NCI-H1930 (cell line): ENCODE results near the gene EED.
A peak's percentile ranks its signal among the peaks of the same experiment; 100 is the strongest.
"Not testable (repeated sequence)": the region's sequence is repeated elsewhere in the genome, so short reads cannot be mapped to it uniquely, and the experiment has no call there.

Source experiments
- DNase-seq, 2 experiments: peaks; one replicate each; lab custom pipeline; 2025; lab: John Stamatoyannopoulos, UW

Gene EED

DNA sequence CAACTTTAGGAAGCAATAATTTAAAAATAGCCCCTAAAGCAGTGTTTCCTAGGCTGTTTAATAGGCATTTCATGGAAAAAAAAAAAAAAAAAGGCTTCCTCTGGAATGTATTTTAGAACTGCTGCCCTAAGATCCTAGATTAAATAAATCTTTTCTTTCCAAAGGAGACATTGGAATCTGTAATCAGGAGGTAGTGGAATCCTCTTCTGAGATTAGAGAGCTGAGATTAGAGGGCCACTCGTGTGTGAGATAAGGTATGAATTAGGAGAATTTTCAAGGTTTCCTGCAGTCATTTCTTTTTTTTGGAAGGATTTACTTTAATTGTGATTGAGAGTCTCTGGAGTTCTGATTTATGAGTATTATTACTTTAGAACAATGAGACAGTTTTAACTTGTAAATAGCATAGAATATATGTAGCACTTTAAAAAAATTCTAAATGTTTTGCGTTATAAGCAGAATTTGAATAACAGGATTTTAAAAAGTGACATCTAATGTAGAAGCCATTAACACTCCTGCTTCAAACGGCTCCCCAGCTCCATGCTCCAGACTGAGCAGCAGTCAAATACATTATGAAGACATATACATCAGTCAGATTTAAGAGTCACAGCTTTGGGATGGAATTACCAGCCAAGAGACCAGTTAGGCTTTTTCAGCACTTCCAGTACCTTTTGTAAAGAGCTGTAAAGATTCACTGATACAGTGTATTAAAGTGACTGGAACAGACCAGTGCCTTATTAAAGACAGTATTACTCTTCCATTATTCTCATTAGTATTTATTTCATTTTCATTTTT lies 5.0 kb downstream of the EED start:
- no peak for DNase-seq

DNA sequence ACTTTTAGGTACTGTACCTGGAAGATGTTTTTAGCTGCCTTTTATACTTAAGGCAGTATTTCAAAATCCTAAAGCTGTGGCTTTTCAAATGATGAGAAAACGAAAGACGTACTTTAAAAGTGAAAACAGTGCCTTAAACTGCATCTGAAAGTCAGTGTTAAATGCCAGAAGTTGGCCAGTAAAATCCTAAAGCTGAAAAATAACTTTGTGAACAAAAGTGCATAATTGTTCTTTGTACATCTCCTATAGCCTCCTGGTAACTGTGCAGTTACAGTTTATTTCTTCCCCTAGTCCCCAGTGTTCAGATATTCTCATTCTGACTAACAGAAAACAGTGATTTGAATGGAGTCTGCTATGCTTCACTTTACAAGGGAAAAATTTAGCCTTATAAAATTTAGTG lies 6.8 kb downstream of the EED start:
- DNase-seq: no peak

DNA sequence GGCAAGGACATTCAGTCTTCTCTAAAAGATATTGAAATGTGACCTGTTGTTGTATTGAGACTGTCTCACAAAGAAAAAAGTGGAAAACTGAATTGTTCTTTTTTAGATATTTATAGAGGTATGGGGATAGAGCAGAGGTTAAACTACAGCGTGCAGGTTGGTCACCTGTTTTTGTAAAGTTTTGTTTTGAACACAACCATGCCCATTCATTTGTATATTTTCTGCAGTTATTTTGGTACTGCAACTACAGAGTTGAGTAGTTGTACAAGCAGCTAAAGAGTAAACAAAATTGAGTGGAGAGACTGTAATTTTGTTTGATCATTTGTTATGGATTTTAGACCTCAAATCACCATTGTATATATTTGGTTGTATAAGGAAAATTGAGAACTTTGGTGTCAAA lies 11.3 kb downstream of the EED start:
- no peak for DNase-seq

DNA sequence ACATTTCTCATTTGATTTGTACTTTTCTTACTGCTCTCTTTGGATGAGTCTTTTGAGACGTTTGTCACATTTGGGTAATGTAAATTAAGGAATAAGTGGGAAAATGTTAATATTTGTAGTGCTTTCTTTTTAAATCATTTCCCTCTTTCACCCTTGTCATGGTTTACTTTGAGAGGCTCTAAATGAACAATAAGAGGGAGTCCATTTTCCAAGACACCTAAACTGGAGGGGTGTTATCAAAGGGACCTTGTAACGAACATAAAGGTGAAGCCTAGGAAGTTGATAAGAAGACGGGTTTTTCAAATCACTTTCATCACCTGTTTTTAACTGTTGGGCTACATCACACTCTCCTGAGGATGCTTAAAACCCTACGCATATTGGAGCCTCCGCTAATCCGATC lies 12.1 kb downstream of the EED start:
- DNase-seq: no peak

DNA sequence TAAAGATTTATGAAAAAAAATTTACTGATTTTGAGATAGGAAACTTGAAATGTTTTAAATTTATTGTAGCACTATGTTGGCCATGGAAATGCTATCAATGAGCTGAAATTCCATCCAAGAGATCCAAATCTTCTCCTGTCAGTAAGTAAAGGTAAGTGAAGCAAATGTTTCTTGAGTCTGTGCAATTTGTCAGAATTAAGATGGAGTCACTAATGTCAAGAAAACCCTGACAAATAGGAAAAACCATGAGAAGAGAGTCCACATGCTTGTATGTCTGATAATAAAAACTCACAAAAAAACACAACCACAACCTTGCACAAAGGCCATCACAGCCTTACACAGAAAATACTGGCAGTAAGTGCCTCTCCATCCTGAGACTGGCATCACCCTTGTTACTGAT lies 12.9 kb downstream of the EED start:
- DNase-seq: no peak

DNA sequence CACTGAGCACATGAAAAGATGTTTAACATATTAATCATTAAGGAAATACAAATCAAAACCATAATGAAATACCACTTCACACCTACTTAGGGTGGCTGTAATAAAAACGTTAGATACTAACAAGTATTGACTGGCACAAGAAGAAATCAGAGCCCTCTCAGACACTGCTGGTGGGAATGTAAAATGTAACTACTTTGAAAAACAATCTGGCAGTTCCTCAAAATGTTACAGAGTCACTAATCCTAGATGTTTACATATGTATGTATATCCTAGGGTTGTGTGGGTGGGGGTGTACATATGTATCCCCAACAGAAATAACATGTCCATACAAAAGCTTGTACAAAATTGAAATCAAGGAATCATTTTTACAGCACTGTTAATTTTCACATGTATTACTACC lies 15.2 kb downstream of the EED start:
- DNase-seq: no peak

DNA sequence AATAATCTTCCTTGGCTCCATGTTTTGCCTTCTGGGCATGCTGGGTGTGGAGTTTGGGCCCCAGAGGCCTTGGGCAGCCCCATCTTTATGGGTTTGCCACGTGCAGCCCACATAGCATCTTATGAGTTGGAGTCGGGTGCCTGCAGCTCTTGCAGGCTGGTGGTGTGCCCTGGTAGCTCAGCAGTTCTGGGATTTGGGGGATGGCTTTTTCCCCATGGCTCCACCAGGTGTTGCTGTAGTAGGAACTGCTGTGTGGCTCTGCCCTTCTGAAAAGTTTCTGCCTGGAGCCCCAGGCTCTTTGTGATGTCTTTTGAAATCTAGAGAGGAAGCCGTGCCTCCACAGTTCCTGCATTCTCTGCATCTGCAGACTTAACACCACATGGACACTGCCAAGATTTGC lies 16.8 kb downstream of the EED start:
- DNase-seq: no peak

DNA sequence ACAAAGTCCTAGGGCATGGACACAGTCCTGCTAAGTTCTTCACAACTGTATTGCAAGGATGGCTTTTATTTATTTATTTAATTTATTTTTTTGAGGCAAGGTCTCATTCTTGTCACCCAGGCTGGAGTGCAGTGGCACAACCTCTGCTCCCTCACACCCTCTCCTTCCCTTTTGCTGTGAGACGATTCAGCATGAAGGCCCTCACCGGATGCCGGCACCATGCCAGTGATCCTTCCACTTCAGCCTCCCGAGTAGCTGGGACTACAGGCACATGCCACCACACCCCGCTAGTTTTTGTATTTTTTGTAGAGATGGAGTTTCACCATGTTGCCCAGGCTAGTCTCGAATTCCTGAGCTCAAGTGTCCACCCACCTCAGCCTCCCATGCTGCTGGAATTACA lies 17.8 kb downstream of the EED start:
- DNase-seq: no peak

DNA sequence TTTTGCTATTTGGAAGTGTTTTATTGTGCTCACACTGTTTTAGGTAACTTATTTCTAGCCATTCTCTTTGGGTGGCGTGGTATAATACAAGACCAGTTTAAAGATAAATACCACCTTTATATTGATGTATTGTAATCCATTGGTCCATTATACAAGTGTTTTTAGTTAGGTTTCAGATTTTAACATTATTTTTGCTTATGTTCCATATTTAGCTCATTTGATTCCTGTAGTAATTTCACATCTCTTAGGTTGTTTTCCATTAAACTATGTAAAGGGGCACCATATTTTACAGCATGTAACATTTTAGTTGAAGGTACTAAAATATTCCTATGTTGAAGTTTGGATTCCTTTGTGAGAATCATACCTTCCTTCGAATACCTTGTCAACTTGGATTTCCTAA lies 20.1 kb downstream of the EED start:
- no peak for DNase-seq

DNA sequence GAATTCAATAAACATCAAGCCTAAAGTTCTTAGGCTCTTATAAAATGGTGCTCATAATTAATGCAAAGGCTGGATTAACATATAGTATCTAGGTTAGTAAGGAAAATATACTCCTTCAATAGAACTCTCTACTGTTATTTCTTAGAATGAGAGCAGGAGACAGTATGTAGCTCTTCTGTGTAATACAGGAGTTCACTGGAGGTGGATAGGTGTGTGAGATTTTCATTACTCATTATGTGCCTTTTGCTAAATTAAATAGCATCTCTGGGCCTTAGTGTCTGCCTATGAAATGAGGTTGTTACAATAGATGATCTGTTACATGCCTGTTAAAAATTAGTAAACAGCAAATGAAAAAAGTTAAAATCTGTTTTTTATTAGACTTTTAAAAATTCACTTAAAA lies 20.6 kb downstream of the EED start:
- DNase-seq: no peak

DNA sequence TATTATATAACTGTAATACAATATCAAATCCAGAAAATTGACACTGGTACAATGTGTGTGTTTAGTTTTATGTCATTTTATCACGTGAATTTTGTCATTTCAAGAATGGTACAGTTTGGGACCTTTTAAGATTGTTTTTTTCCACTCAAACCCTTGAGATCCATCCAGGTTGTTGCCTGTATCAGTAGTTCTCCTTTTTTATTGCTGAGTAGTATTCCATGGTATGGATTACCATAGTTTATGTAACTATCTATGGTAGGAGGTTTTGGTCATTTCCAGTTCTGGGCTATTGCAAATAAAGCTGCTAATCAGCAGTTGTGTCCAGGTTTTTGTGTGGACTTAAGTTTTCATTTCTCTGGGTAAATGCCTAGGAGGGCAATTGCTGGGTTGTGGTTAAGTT lies 25.1 kb downstream of the EED start:
- no peak for DNase-seq

DNA sequence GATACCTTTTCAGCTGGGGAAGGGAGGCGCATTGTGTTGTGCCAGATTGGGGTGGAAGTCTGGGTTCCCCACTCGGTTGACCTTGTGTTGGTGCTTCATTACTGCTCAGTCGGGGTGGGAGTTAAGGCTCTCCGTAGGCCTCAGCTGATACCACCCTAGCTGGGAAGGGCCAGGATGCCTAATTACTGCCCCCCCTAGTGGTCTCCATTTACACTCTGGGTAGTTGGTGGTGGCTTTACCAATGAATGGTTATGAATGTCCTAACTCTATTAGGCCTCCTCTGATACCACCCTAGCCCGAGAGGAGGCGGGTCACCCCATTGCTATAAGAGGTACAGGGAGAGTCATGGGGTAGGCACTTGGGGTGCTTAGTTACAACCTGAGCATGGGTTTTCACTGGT lies 29.9 kb downstream of the EED start:
- DNase-seq: no peak

DNA sequence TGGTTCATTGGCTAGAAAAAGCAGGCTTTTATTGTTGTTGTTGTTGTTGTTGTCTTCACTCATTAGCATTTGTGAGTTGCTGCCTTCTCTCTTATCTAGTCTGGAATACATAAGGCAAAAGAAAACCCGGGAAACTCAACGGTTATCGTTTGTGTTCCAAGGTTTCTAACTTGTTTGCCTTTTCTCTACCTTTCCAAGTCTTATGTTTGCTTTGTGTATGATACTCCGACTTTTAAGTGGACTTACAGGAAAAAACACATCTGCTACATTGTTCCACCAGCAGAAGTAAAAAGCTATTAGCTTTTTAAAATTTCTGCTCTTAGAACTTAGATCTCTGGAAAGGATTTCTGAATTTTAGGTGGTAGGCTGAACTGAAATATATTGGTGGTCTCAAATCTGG lies 30.4 kb downstream of the EED start:
- DNase-seq: no peak

DNA sequence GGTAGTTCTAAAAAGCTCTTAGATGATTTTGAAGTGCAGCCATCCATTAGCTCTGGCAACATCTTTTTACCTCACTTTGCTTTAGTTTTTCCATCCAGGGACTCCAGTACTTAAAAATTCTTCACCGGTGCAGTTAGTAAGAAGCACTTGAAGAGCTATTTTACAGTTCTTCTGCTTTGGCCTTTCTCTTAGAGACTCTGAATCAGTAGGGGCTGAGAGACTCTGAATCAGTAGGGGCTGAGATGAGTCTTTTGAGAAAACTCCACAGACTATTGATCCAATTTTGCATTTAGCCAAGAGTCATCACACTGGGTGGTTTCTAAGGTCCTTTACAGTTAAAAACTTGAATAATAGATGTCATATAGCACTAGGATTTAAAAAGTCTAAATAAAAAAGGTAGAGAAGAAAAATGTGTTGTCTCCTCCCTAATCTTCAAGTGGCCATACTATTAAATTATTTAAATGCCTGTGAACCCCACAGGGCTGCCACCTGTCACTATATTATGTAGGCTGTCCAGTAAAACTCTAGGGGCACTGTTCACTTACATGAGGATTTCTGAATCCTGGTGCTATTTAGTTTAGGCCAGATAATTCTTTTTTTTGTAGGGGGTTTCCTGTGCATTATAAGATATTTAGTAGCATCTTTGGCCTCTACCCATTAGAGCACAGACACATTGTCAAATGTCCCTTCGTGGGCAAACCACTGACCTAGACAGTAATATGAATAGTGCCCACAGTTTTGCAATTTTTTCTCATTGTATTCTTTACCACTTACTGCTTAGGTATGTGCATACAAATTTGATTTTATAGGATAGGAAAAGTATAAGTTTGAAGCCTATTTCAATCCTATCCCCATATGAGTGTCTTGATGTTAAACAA lies 31.2 kb downstream of the EED start:
- no peak for DNase-seq

DNA sequence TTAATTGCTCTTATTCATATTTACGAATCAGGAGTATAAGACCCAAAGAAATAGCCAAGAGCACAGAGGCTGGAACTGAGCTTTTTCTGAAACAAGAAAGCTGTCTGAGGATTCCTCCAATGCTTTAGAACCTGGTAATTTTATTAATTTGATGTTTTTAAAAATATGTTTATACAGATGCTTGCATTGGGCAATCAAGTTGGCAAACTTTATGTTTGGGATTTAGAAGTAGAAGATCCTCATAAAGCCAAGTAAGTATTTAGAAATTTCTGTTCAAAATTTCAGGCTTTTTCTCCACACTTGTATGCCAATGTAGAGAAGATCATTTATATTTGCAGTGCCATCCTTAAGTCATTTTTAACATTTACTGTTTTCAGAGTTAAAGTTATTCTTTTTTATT lies 33.2 kb downstream of the EED start:
- DNase-seq: no peak

DNA sequence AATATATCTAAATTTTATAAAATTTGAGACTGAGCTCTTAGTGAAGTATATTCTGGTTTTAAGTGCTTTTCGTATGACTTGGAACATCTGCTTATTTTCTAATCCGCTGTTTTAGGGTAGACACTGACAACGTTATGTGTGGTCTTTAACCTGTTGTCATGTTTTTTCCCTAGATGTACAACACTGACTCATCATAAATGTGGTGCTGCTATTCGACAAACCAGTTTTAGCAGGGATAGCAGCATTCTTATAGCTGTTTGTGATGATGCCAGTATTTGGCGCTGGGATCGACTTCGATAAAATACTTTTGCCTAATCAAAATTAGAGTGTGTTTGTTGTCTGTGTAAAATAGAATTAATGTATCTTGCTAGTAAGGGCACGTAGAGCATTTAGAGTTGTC lies 33.7 kb downstream of the EED start:
- DNase-seq: no peak

DNA sequence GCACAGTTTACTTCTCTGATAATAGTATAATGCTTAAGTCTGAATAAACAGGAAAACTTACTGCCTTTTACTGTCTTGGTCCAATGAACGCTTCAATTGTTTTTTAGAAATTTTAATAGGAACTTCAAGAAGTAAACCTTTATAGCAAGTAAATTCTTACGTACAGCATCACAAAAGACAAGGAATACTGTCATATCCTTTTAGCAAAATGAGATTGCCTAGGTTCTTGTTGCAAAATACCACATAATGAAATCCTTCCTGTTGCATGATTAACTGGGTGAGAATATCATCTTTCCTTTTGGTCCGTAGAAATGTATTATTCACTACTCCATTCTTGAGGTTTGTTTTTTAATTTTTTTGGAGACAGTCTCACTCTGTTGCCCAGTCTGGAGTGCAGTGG lies 35.2 kb downstream of the EED start:
- no peak for DNase-seq

DNA sequence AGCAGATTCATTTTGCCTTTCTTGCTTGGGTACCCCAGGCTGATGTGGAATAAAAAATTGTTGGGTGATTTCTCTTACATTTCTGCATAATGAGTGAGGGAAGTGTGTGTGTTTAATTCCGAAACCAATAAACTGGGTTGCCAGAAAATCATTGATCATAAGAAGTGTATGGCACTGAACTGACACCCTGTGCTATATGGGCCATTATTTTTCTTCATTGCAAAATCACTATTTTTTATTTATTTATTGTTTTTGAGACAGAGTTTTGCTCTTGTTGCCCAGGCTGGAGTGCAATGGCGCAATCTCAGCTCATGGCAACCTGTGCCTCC lies 42.9 kb downstream of the EED start:
- no peak for DNase-seq

DNA sequence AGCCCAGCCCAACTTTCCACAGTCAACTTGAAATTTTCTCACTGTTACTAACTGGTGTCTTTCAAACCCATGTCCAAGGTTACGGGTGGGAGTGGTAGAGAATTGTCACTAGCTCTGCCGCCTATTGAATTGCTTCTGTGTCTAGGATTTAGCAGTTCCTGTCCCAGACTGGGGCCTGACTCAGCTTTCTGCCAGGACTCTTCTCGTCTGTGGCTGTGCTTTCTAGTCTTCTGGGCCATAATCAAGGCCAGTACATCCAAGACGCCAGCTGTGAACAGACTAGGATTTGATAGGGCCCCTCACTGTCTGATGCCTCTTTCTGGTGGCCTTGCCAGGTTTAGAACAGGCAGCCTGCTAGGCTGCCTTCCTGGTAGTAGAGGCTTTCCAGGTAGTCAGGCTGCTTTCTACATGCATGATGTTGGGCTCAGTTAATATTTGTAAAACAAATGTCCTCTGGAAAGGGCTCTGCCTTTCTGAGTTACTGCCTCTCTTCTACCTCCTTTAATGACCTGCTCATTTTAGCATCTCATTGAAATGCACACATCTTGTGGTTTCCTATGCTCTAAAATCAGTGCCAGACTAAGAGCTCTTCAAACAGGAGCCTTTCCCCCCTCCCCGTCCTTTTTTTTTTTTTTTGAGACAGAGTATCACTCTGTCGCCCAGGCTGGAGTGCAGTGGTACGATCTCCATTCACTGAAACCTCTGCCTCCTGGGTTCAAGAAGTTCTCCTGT lies 44.4 kb downstream of the EED start:
- no peak for DNase-seq

DNA sequence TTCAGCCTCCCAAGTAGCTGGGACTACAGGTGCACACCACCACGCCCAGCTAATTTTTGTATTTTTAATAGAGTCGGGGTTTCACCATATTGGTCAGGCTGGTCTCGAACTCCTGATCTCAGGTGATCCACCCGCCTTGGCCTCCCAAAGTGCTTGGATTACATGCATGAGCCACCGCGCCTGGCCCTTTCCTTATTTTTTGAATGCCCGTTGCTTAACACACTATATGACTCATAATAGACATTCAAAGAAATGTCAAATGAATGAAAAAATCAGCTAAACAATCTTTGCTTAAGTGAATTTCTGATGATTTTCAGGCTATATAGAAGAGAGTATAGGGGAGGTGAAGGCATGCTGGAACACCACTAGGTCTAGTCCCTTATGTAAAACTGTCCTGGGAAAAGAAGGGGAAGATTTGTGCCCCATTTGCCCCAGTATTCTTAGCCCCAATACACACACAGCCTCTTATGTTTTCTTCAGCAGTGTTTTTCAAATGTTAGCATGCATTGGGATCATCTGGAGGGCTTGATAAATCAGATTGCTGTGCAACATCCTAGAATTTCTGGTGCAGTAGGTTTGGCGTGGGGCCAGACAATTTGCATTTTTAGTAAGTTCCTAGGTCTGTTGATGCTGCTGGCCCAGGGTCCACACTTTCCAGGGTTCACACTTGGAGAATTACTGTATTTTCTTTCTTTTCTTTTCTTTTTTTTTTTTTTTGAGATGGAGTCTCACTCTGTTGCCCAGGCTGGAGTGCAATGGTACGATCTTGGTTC lies 45.1 kb downstream of the EED start:
- not testable (repeated sequence) for DNase-seq

DNA sequence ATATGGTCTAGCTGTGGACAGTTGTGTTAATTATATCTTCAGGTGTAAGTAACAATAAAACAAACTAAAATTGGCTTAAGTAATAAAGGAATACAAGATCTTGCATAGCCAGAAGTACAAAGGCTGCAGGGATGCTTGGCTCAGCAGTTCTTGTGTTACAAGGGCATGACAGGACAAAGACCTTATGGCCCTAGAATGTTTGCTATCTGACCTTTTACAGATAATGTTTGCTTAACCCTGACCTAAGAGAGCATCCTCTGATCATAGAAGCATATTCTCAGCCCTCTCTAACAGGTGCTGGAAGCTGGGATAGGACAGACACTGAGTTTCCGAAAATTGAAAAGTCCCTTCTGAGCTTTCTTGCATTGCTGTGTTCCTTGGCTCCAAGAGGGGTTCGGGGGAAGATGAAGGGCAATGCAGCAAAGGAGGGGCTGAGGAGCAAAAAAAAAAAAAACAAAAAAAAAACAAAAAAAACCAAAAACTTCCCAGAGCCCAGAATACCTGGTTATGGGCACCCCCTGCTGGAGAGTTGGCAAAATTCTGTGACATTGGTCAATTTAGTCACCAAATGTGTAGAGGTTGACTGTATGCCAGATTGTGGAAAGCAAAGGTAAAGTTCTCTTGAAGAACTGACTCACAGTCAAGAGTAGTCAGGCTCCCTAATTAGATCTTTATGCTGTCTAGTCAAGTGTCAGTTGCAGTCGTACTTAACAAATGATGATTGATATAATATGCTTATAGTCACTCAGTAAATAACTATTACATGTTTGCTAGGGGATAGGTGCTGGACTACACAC lies 47.1 kb downstream of the EED start:
- peak in 1 of 2 experiments; percentile 2 for DNase-seq
